ENCODE measurements around the gene MYO9B. TPM values are rescaled to one million over a fixed set of nuclear protein-coding genes. Genes with fewer than 3 reads are reported as not detected.
A peak's percentile ranks its signal among the peaks of the same experiment; 100 is the strongest.

Gene MYO9B
- total and polyA plus RNA-seq, 2 of the 13 experiments (the other 11 are each of a cell fraction or from before 2014, with no cell fraction given), result 18.0 to 18.3 TPM

GRCh38 chr19:17248011-17248776 is 172.6 kb downstream of the MYO9B start (continued):
- TF ChIP-seq ZBTB4 (CRISPR knock-in tag; IDR thresholded peaks at IDR 0.05; ENCODE audit: borderline replicate concordance) (no peak), SMAD3 (CRISPR knock-in tag; IDR thresholded peaks at IDR 0.05) (peak; percentile 87), FOXM1 (CRISPR knock-in tag; IDR thresholded peaks at IDR 0.05) (no peak), ZNF557 (CRISPR knock-in tag; IDR thresholded peaks at IDR 0.05) (no peak), ZNF614 (CRISPR knock-in tag; IDR thresholded peaks at IDR 0.05; ENCODE audit: borderline replicate concordance) (peak; percentile 34; the same call in 1 of the 2 replicates), ZNF138 (CRISPR knock-in tag; IDR thresholded peaks at IDR 0.05; ENCODE audit: low read depth) (no peak), POGZ (CRISPR knock-in tag; IDR thresholded peaks at IDR 0.05) (peak; percentile 86), SSRP1 (CRISPR knock-in tag; IDR thresholded peaks at IDR 0.05) (no peak; the same call in 1 of the 2 replicates), GTF3A (CRISPR knock-in tag; conservative IDR thresholded peaks at IDR 0.05) (no peak), GLMP (CRISPR knock-in tag; IDR thresholded peaks at IDR 0.05; ENCODE audit: borderline replicate concordance) (no peak), PHB2 (IDR thresholded peaks at IDR 0.05; ENCODE audit: partially characterized antibody) (no peak), PRDM15 (CRISPR knock-in tag; IDR thresholded peaks at IDR 0.05) (peak; percentile 82; the same call in 1 of the 2 replicates), ZNF724P (CRISPR knock-in tag; IDR thresholded peaks at IDR 0.05; ENCODE audit: borderline replicate concordance) (0 out of 2 replicates have a peak, but pooled peaks have one; percentile 64)
